ENCODE data around the gene BRSK2. TPM values are rescaled to one million over a fixed set of nuclear protein-coding genes. Genes with fewer than 3 reads are reported as not detected.

Gene BRSK2
- total RNA-seq, 1 donor from 2014 or later, result 13.8 TPM

DNA sequence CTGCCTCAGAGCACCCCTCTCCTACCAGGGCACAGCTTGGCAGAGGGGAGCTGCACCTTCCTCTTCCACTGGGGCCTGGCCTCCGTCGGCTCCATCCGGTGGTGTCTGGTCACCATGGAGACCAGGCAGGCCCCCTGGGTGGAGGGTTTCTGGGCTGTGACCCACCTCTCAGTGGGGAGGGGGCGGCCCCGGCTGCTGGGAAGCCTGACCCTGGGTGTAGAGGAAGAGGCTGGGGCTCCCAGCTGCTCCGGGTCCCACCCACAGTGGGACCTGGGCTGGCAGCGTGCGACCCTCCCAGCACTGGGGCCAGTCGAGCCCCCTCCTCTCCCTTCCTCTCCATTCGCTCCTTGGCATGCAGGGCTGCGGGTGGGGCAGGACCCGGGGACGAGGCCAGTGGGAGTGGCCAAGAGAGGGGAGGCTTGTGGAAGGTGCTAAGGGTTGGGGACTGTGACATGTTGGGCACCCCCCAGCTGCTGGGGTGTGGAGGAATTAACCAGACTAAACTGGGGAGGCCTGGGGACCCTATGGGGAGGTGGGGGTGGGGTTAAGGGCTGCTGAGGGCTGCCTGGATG, 46.8 kb downstream of the BRSK2 start:
- H3K9me3 Mint-ChIP-seq, result no peaks in the 10 kb centered on the region
- no peak overlapping the region for H3K4me3 Mint-ChIP-seq
- DNase-seq (ENCODE audit: extremely low spot score, unreplicated experiment), result no peak
- no peak overlapping the region for H3K27ac Mint-ChIP-seq
- no peaks in the 10 kb centered on the region for H3K36me3 Mint-ChIP-seq
- TF ChIP-seq, protein P1, sequence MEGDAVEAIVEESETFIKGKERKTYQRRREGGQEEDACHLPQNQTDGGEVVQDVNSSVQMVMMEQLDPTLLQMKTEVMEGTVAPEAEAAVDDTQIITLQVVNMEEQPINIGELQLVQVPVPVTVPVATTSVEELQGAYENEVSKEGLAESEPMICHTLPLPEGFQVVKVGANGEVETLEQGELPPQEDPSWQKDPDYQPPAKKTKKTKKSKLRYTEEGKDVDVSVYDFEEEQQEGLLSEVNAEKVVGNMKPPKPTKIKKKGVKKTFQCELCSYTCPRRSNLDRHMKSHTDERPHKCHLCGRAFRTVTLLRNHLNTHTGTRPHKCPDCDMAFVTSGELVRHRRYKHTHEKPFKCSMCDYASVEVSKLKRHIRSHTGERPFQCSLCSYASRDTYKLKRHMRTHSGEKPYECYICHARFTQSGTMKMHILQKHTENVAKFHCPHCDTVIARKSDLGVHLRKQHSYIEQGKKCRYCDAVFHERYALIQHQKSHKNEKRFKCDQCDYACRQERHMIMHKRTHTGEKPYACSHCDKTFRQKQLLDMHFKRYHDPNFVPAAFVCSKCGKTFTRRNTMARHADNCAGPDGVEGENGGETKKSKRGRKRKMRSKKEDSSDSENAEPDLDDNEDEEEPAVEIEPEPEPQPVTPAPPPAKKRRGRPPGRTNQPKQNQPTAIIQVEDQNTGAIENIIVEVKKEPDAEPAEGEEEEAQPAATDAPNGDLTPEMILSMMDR (conservative IDR thresholded peaks at IDR 0.05), result no peak
- H3K27me3 Mint-ChIP-seq, result no peaks in the 10 kb centered on the region
- no peaks in the 10 kb centered on the region for H3K4me1 Mint-ChIP-seq (ENCODE audit: unreplicated experiment)

DNA sequence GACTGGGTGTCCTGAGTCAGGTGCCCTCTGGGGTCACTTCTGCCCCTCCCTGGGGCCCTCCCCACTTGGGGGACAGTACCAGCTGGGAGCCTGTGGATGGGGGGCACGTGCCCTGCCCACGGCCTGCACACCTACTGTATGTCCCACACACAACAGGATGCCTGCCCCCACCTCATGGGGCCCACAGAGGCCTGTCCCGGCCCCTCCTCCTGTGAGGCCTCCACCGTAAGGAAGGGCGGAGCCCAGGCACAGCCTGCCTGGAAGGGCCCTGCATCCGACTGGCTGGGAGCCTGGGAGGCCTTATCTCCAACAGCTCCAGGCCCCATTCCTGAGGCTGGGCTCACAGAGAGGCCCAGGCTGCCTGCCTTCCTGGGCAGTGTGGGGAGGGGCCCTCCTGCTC, 47.8 kb downstream of the BRSK2 start:
- Mint-ChIP-seq H3K27me3 (no peaks in the 10 kb centered on the region), H3K9me3 (no peaks in the 10 kb centered on the region), H3K27ac (no peak overlapping the region), H3K4me1 (ENCODE audit: unreplicated experiment) (no peaks in the 10 kb centered on the region), H3K4me3 (no peak overlapping the region), H3K36me3 (no peaks in the 10 kb centered on the region)
- TF ChIP-seq, protein P1 (conservative IDR thresholded peaks at IDR 0.05), result no peak
- DNase-seq (ENCODE audit: extremely low spot score, unreplicated experiment), result no peak

DNA sequence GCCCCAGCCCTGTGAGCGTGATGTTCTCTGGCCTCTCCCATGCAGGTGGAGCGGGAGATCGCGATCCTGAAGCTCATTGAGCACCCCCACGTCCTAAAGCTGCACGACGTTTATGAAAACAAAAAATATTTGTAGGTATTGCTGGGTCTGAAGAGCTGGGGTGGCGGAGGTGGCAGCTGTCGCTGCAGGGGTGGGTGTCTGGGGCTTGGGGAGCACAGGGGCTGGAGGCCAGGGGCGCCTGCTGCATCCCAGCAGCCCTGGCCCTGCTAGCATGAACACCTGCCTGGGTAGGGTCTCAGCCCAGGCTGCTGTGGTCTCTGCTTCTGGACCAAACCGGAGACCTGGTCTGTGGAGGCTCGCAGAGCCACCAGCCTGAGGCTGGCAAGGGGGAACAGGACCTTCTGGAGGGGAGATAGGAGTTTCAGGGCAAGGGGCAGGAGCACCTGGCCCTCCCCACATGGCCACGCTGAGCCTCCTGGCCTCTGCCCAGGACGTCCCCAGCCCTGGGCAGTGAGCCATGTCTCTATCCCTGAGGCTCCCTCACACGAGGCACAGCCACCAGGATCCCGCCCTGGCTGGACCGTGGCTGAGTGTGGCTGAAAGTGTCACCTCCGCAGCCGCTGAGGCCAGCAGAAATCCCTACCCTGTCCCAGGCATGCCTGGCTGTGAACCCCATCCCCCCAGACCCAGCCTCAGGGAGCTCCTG, 48.7 kb downstream of the BRSK2 start:
- no peaks in the 10 kb centered on the region for H3K27me3 Mint-ChIP-seq
- H3K4me3 Mint-ChIP-seq, result no peak overlapping the region
- no peaks in the 10 kb centered on the region for H3K9me3 Mint-ChIP-seq
- no peak for DNase-seq (ENCODE audit: extremely low spot score, unreplicated experiment)
- H3K36me3 Mint-ChIP-seq, result no peaks in the 10 kb centered on the region
- TF ChIP-seq, protein P1 (conservative IDR thresholded peaks at IDR 0.05), result no peak
- H3K27ac Mint-ChIP-seq, result no peak overlapping the region
- H3K4me1 Mint-ChIP-seq (ENCODE audit: unreplicated experiment), result no peaks in the 10 kb centered on the region

DNA sequence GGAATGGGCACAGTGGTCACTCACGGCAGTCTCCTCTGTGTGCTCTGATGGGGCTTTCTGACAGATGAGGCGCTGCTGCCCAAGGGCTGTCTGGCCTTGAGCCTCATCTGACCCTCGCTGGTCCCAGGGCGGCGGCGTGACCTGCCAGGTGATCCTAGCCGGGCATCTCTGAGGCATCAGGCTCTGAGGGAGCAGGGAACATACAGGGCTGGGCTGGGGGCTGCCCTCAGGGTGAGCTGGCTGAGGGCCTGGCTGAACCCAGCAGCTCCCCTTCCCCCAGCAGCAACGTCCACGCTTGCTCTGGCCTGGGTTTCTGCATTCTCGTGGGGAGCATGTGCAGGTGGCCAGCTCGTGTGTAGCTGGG, 49.2 kb downstream of the BRSK2 start:
- H3K36me3 Mint-ChIP-seq, result no peaks in the 10 kb centered on the region
- no peaks in the 10 kb centered on the region for H3K9me3 Mint-ChIP-seq
- H3K27me3 Mint-ChIP-seq, result no peaks in the 10 kb centered on the region
- TF ChIP-seq, protein P1 (conservative IDR thresholded peaks at IDR 0.05), result no peak
- H3K4me3 Mint-ChIP-seq, result no peak overlapping the region
- no peaks in the 10 kb centered on the region for H3K4me1 Mint-ChIP-seq (ENCODE audit: unreplicated experiment)
- DNase-seq (ENCODE audit: extremely low spot score, unreplicated experiment), result no peak
- H3K27ac Mint-ChIP-seq, result no peak overlapping the region

DNA sequence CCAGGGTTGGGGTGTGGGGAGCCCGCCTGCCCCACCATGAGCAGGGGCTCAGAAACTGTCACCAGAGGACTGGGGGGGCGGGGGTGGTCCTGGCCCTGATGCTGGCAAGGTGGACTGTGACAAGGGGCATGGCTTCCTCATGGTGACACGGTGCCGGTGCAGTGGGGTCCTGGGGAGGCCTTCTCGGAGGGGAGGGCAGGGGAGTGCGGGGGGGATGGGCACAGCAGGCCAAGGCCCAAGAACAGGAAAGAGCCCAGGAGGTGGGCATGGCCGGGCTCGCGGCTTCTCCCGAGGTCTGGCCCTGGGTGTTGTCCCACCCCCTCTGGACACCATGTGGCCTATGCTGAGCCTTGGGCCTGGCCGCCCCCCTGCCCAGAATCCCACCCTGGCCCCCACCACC, 49.6 kb downstream of the BRSK2 start:
- Mint-ChIP-seq H3K9me3 (no peaks in the 10 kb centered on the region), H3K27ac (no peak overlapping the region), H3K4me3 (no peak overlapping the region), H3K4me1 (ENCODE audit: unreplicated experiment) (no peaks in the 10 kb centered on the region), H3K36me3 (no peaks in the 10 kb centered on the region), H3K27me3 (no peaks in the 10 kb centered on the region)
- TF ChIP-seq, protein P1 (conservative IDR thresholded peaks at IDR 0.05), result no peak
- no peak for DNase-seq (ENCODE audit: extremely low spot score, unreplicated experiment)

Data from type B pancreatic cell (in vitro differentiated cells).